ENCODE data around the gene RGP1.

Gene RGP1

DNA sequence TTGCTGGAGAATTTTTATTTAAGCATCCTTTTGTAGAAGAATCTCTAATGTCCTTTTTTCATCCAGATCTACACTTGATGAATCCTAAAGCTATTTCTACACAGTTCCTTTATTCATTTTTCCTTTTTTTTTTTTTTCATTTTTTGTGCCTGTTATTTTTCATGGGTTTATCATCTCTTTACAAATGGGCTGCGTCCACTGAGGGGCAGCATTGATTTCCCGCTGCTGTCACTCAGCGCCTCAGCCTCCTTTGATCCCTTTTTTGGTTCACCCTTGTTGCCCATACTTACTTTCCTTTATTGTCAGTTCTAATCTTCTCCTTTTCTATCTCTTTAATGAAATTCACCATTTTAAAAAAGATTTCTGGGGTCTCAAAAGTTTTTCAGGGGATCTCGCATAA is 10.7 kb downstream of the RGP1 start:
- in situ Hi-C loops (cut with HindIII; ENCODE audit: low pct_ligation_motif_present, low sequenced_read_pairs): no loop called here

DNA sequence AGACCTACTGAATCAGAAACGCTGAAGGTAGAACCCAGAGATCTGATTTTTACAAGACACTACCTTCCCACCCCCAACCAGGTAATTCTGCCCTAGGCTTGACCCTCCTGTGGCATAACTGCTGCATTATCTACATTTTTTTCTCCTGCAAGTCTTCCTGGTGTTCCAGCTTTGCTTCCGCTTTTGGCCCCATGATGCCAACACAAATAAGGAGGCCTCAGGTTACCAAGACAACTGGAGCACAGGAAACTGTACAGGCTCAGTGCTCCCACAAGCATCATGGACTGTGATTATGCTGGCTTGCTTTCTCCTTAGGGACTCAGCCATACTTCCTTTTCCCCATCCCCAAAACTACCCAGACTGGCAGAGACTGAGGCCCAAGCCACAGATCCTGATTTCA is 11.6 kb downstream of the RGP1 start:
- TF ChIP-seq, protein P1, sequence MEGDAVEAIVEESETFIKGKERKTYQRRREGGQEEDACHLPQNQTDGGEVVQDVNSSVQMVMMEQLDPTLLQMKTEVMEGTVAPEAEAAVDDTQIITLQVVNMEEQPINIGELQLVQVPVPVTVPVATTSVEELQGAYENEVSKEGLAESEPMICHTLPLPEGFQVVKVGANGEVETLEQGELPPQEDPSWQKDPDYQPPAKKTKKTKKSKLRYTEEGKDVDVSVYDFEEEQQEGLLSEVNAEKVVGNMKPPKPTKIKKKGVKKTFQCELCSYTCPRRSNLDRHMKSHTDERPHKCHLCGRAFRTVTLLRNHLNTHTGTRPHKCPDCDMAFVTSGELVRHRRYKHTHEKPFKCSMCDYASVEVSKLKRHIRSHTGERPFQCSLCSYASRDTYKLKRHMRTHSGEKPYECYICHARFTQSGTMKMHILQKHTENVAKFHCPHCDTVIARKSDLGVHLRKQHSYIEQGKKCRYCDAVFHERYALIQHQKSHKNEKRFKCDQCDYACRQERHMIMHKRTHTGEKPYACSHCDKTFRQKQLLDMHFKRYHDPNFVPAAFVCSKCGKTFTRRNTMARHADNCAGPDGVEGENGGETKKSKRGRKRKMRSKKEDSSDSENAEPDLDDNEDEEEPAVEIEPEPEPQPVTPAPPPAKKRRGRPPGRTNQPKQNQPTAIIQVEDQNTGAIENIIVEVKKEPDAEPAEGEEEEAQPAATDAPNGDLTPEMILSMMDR (IDR thresholded peaks at IDR 0.05; ENCODE audit: low read depth, low read length, missing control alignments): no peak
- Histone ChIP-seq H3K27me3 (replicated peaks) (no peaks in the 10 kb centered on the region), H3K4me3 (ENCODE audit: low read depth, low read length) (no peak overlapping the region), H3K27ac (no peak overlapping the region), H3K36me3 (replicated peaks) (no peaks in the 10 kb centered on the region)
- in situ Hi-C loops (cut with HindIII; ENCODE audit: low pct_ligation_motif_present, low sequenced_read_pairs): no loop called here
- peak; percentile 86 for DNase-seq

More for the DNA sequence above, 10.7 kb downstream of the RGP1 start:
- H3K27ac ChIP-seq: no peak overlapping the region
- no peak overlapping the region for H3K4me3 ChIP-seq (ENCODE audit: low read depth, low read length)
- TF ChIP-seq, protein P1 (IDR thresholded peaks at IDR 0.05; ENCODE audit: low read depth, low read length, missing control alignments): no peak
- no peaks in the 10 kb centered on the region for H3K36me3 ChIP-seq (replicated peaks)
- DNase-seq: no peak
- no peaks in the 10 kb centered on the region for H3K27me3 ChIP-seq (replicated peaks)

DNA sequence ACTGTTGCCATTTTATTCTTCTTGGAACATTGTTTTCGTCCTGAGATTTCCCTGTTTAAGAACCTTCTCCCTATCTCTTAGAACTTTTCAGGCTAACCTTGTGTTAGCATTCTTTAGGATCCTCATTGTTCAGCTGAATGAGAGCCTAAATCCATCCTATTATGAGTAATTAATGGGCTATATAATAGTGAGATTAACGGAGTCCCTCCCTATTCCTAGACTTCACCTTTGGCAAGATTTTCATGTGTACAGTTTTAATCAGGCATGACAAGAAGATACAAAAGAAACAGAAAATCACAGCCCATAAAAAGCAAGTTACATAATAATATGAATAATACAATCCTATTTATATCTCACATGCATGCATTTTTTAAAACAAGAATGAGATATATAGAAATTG is 14.1 kb downstream of the RGP1 start:
- Histone ChIP-seq H3K27ac (no peak overlapping the region), H3K27me3 (replicated peaks) (no peaks in the 10 kb centered on the region), H3K4me3 (ENCODE audit: low read depth, low read length) (no peak overlapping the region), H3K36me3 (replicated peaks) (no peaks in the 10 kb centered on the region)
- in situ Hi-C loops (cut with HindIII; ENCODE audit: low pct_ligation_motif_present, low sequenced_read_pairs): no loop called here
- no peak for DNase-seq
- TF ChIP-seq, protein P1 (IDR thresholded peaks at IDR 0.05; ENCODE audit: low read depth, low read length, missing control alignments): no peak

DNA sequence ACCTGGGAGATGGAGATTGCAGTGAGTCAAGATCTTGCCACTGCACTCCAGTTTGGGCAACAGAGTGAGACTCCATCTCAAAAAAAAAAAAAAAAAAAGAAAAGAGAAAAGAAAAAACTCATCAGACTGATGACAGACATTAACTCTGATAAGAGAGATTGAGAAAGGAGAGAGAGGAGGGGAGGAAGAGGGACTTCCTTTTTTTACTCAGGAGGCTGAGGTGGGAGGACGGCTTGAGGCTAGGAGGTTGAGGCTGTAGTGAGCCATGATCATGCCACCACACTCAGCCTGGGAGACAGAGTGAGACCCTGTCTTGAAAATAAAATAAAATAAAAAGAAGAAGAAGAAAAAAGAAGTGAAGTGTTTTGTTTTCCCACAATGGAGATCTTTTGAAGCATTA is 14.7 kb downstream of the RGP1 start:
- H3K36me3 ChIP-seq (replicated peaks): no peaks in the 10 kb centered on the region
- DNase-seq: no peak
- H3K4me3 ChIP-seq (ENCODE audit: low read depth, low read length): no peak overlapping the region
- TF ChIP-seq, protein P1 (IDR thresholded peaks at IDR 0.05; ENCODE audit: low read depth, low read length, missing control alignments): no peak
- in situ Hi-C loops (cut with HindIII; ENCODE audit: low pct_ligation_motif_present, low sequenced_read_pairs): no loop called here
- H3K27me3 ChIP-seq (replicated peaks): no peaks in the 10 kb centered on the region
- H3K27ac ChIP-seq: no peak overlapping the region

DNA sequence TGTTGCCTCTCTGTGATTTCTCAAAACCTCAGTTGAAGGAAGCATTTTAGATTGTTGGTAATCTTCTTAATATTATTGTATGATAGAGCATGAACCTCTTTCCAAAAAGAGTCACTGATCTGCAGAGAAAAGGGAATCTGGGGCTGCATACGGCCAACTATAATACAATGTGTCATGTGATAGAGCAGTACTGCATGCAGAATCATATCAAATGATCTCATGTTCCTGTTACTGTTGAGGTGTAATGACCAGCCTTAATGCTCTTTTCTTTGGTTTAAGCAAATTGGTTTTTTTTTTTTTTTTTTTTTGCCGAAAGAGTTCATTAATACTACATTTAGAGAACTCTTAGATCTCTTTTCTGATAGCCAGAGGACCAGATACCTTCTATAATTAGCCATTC is 17.9 kb downstream of the RGP1 start:
- no peaks in the 10 kb centered on the region for H3K27me3 ChIP-seq (replicated peaks)
- in situ Hi-C loops (cut with HindIII; ENCODE audit: low pct_ligation_motif_present, low sequenced_read_pairs): no loop called here
- no peaks in the 10 kb centered on the region for H3K36me3 ChIP-seq (replicated peaks)
- TF ChIP-seq, protein P1 (IDR thresholded peaks at IDR 0.05; ENCODE audit: low read depth, low read length, missing control alignments): no peak
- H3K4me3 ChIP-seq (ENCODE audit: low read depth, low read length): no peak overlapping the region
- DNase-seq: no peak
- no peak overlapping the region for H3K27ac ChIP-seq

DNA sequence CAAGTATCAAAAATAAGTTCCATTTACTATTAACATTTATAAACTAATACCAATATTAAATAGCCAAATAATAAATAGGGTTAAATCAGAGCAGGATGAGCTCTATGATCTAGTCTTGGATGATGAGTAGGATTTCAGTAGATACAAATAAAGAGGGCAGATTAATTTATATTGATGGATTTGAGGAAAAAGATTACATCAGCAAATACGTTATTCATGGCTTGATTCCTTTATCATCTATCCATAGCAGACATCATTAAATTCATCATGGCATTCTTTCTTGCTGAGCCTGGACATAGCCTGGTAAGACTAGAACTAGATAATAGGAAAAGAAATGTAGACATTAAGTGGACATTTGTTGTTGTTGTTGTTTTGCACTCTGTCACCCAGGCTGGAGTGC is 18.4 kb downstream of the RGP1 start:
- in situ Hi-C loops (cut with HindIII; ENCODE audit: low pct_ligation_motif_present, low sequenced_read_pairs): no loop called here
- TF ChIP-seq, protein P1 (IDR thresholded peaks at IDR 0.05; ENCODE audit: low read depth, low read length, missing control alignments): no peak

More for the DNA sequence above, 18.4 kb downstream of the RGP1 start:
- no peak overlapping the region for H3K27ac ChIP-seq
- no peak for DNase-seq
- no peaks in the 10 kb centered on the region for H3K36me3 ChIP-seq (replicated peaks)
- H3K4me3 ChIP-seq (ENCODE audit: low read depth, low read length): no peak overlapping the region
- H3K27me3 ChIP-seq (replicated peaks): no peaks in the 10 kb centered on the region

Measured in brain microvascular endothelial cell (primary cell).